Measurements from ENCODE around the gene SMIM45.

Gene SMIM45

DNA sequence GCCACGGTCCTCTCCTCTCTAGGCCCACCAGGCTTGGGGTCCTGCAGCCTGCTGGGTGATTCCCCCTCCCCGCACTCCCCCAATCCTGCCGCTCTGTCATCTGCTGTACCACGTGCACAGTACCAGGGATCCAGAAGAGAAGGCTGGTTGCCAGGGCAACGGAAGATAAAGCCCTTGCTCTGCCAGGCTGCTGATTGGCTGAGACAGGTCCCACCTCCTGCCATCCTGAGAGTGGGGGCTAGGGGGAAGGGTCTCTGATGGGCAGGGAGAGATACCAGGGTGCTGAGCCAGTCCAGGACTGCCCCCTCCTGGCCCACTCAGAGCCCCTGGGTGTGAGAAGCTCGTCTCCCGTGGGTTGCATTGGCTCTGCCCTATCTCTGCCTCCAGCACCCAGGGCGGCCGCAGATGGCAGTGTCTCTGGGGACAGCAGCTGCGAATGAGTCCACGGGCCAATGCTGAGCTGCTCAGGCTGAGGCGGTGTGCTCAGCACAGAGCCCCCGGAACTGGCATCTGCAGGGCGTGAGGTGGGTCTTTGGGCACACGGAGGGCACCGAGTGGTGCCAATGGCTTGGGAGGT lies at the start of gene SMIM45:
Gene SMIM45 (plus strand): TSS at position 253 of the 577 bp plus-strand sequence.
- DNase-seq: no peak

GRCh38 chr22:41902932-41903421 lies 49.0 kb upstream of the SMIM45 start:
- no peak for DNase-seq

- DNase-seq: no peak
Observed at GRCh38 chr22:41904450-41905410, 47.2 kb upstream of the SMIM45 start.

DNA sequence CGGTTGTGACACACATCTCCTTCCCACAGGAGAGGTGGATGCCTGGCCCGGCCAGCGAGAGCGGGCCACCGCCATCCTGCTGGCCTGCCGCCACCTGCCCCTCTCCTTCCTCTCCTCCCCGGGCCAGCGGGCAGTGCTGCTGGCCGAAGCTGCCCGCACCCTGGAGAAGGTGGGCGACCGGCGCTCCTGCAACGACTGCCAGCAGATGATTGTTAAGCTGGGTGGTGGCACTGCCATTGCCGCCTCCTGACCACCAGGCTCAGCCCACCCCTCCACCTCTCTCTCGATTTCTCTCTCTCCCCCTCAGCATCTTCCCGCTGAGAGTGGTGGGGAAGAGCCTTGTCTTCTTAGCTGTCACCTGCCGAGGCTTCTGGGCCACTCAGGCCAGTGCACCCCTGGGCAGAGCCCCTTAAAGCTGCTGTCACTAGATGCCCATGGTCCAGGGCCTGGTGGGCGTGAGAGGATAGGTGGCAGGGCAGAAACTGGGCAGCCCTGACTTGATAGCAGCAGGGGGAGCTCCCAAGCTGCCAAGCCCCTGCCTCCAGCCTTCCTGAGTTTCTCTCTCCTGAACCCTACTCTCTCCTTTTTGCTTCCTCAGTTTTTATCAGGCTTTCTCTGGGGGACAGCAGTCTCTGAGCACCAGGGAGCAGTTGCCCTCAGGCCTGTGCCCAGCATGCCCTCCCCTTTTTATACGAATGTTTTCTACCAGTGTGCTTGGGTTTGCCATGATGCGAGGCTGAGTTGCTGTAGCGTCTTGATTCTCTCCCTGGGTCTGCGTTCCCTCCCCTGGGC lies 46.3 kb upstream of the SMIM45 start:
- no peak for DNase-seq

- no peak for DNase-seq
Observed at GRCh38 chr22:41906822-41907221, 45.1 kb upstream of the SMIM45 start.

DNA sequence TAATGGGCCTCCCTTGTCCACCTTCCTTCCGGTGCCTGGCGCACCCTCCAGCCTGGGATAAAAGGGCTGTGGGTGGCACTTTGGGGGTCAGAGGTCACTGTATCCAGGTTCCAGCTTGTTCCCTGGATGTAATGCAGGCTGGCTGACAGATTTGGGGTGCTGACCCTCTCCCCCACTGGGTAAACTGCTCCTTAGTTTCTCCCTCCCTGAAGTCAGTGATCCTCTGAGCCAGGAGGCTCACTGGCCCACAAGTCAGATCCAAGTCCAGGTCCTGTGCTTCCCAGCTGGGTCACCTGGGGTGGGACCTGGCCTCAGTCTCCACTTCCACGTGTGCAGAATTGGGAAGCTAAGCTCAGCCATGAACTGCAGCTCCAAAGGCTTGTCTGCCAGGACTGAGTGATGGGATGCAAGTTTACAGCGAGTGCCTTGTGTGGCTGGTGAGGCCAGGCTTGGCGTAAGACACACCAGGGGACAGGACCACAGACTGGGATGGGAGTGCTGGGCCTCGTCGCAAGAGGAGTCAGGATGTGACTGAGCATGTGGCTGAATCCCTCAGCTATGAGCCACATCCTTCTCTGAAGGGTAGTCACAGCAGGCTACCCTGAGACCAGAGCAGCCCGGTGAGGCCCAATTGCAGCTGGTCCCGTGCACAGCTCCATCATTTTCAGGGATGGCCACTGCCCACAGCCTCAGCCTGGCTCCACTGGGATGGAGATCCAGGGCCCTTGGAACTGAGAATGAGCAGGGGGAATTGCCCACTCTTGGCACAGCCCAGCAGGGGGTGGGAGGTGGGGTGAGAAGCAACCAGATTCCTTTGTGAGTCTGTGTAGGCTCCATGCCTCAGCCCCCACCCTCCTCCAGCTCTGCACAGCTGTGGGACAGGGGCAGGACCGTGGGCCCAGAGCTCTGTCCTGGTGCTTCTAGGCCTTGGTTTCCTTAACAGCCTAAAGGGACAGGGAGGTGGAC lies 44.2 kb upstream of the SMIM45 start:
- DNase-seq: no peak

DNA sequence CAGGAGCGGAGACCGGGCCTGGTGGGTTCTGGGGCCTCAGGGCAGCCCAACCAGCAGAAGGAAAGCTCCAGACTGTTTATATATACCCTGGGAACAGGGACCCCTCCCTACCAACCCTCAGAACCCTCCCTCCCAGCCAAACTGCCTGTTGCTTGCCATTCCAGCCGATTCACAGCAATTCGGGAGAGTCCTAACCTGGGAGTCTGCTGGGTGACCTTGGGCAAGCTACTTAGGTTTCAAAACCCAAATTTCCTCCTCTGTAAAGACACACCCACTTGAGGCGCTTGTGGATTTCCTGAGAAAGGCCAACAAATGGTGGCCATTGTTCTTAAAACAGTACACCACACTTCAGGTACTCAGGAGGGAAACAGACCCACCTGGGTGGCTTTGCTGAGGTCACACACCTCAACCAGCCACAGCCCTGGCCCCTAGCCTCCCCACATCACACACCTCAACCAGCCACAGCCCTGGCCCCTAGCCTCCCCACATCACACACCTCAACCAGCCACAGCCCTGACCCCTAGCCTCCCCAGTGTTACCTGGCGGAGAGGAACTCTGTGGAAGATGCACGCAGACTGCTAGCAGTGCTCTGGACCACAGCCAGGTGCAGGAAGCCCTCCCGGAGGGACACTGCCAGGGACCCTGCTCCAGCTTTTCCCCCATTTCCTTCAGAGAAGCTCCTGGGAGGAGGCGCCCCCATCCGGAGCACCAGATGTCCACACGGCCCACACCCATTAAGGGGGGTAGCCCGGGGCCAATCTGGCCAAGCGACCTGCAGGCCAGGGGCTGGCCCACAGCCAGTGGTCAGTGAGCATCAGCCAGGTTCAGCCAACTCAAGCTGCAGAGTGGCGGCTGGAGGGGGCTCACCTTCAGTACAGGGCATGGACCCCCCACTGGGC lies 43.3 kb upstream of the SMIM45 start:
- no peak for DNase-seq

DNA sequence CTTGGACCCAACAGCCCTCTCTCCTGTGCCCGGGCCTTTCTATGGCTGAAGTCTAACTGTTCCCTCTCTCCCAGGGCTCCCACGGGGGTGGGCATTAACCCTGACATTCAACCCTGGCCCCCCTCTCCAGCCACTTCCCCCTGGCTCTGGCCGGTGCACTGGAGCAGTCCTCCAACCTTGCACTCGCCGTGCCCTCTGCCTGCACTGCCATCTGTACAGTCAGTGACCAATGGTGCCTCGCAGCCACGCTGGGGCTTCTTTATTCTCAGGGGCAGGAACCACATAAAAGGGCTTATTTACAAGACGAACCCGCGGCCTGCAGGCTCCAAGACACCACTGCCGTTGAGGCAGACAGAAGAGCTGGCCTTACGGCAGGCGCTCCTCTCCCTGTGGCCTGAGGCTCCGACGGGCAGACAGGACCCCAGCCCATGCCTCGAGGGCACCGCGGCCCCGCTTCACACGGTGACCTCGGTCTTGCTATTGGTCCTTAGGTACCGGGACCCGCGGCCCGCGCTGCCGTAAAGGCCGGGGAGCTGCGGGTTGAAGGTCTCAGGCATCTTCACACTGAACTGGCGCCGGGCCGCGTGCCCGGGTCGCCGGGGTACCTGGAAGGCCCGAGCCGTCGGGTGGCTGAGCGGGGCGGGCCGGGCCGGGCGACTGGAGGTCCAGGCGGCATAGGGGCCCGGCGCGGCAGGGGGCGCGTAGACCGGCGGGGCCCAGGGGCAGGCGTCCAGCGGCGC lies 42.5 kb upstream of the SMIM45 start:
- DNase-seq: no peak

DNA sequence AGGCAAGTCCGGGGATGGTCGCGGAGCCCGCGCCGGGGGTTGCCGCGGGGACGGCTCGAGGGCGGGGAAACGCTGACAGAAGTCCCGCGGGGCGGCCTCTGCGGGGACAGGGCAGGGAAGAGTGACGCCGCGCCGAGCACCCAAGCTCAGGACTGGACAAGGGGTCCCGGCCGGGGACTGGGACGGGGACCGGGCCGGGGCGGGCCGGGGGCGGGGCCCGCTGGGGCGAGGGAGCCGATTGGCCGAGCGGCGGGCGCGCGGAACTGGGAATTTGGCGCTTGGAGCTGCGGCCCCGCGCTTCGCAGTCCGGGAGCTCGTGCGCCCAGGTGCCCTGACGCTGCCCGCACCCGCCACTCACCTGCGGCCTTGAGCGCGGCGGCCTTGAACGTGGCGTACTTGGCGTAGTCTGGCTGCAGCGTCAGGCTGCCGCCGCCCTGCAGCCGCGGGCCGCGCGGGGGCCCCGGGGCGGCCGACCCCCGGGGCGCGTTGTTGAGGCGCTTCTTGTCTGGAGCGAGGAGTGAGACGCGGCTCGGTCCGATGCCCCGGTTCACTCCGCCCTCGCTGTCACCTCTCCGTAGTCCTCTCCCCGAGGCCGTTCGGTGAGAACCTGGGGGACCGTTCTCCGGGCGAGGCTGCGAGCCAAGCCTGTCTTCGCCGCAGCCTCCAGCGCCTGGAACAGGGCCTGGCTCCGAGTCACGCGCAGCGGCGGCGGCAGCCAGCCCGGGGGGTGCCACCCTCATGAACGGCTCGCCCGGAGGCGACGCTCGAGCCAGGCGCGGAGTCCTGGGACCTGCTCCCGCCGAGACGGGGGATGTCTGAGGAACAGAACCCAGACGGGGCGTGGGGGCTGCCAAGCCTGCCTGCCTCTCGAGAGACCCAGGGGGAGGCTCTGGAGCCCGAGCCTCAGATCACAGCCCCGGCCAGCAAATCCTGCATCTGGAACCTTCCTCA lies 41.6 kb upstream of the SMIM45 start:
- no peak for DNase-seq

GRCh38 chr22:41911001-41911611 lies 40.8 kb upstream of the SMIM45 start:
- no peak for DNase-seq

DNA sequence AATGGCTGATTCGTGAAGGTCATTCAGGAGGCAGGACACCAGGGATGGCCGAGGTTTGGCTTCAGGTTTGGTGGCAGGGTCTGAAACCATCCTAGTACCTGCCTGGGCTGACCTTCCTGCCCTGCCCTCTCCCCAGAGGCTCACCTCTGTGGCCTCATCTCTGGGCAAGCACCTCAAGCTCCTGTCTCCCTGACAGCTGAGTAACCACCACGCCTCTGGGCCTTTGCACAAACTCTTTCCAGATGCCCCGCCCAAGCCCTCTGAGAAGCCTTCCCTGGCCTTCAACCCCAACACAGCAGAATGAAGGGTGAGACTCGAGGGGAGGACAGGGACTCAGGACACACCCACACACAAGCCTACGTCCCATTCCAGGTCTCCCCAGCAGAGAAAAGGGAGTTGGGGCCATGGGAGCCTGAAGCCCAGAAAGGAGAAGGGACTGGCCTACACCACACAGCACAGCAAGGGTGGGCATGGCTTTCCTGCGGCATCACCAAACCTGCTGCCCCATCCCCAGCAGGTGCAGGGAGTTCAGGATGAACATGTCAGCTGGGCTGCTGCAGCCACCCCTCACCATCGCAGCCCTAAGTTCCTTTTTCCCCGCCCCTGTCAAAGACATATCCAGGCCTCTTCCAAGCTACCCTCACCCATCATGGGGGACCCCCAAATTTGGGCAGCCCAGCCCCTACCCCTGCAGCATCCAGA lies 39.5 kb upstream of the SMIM45 start:
- DNase-seq: no peak

- DNase-seq: no peak
Observed at GRCh38 chr22:41913040-41913719, 38.8 kb upstream of the SMIM45 start.

DNA sequence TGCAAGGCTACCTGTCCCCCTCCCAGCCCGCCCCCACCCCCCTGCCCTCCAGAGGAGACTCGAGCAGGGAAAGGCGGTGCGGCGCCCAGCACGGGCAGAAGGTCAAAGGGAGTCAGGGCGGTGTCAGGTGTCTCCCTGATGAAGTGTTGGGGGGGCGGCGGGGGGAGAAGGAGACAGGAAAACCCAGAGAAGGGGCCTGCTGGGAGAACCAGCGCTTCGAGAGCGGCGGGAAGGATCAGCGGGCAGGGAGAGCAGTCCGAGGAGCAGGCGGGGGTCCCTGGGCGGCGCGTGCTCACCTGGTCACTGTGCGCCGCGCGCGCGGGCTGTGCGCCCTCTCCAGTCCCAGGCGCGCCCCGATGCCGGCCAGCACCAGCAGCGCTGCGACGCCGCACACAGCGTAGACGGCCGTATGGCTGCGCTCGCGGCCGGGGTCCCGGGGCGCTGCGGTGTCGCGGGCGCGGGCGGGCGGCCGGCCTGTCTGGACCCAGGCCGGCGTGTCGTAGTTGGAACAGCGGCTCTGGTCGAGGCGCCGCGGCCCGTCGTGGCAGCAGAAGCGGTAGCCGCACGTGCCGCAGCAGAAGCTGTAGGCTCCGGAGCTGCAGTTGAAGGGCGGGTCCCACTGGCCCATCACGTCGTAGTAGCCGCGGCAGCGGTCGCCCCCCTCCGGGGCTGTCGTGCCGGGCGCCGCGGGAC lies 38.0 kb upstream of the SMIM45 start:
- DNase-seq: no peak

GRCh38 chr22:41914611-41915034 lies 37.3 kb upstream of the SMIM45 start:
- DNase-seq: no peak

- peak; percentile 32 for DNase-seq
Observed at GRCh38 chr22:41915035-41915785, 36.7 kb upstream of the SMIM45 start, which contains the start of gene SHISA8. SHISA8 (minus strand) TSS chr22:41915074; CDS start chr22:41914667, 407 bp downstream.
